ENCODE results near the gene BANP.

- TF ChIP-seq CTCF (IDR thresholded peaks at IDR 0.05), result no peak
- no peak for TF ChIP-seq SIN3A (IDR thresholded peaks at IDR 0.05; ENCODE audit: borderline replicate concordance, insufficient read depth, low read depth, low read length)
- no peak for TF ChIP-seq REST (IDR thresholded peaks at IDR 0.05; ENCODE audit: insufficient read depth in 1 of 2, low read depth in 2 of 2, low read length in 1 of 2)
- no peak for TF ChIP-seq POLR2AphosphoS5 (IDR thresholded peaks at IDR 0.05; ENCODE audit: low read depth, low read length)
Observed at GRCh38 chr16:87964049-87964659, 12.9 kb downstream of the BANP start.
